ENCODE data around the gene PNPLA8.

DNA sequence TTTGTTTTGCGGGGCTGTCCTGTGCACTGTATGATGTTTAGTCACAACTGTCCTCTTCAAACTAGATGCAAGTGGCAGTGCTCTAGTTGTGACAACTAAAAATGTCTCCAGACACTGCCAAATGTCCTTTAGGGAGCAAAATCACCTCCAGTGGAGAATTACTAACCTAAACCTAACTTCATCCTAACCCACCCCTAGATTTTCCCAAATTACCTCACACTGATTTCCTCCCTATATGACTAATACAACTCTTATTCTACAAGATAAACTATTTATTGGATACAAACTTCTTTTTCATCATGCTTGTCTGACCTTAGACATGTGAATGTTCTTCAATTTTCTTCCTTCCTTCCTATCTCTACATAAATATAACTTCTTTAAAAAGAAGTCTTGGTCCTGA is 26.4 kb downstream of the PNPLA8 start:
- TF ChIP-seq, protein P1, sequence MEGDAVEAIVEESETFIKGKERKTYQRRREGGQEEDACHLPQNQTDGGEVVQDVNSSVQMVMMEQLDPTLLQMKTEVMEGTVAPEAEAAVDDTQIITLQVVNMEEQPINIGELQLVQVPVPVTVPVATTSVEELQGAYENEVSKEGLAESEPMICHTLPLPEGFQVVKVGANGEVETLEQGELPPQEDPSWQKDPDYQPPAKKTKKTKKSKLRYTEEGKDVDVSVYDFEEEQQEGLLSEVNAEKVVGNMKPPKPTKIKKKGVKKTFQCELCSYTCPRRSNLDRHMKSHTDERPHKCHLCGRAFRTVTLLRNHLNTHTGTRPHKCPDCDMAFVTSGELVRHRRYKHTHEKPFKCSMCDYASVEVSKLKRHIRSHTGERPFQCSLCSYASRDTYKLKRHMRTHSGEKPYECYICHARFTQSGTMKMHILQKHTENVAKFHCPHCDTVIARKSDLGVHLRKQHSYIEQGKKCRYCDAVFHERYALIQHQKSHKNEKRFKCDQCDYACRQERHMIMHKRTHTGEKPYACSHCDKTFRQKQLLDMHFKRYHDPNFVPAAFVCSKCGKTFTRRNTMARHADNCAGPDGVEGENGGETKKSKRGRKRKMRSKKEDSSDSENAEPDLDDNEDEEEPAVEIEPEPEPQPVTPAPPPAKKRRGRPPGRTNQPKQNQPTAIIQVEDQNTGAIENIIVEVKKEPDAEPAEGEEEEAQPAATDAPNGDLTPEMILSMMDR (IDR thresholded peaks at IDR 0.05), result no peak
- no peak for TF ChIP-seq POLR2A (IDR thresholded peaks at IDR 0.05)

Measured in right lobe of liver (tissue), 4 donors.